Small intestine (tissue), 7 donors: ENCODE data around the gene CXCL3. TPM values are rescaled to one million over a fixed set of nuclear protein-coding genes. Genes with fewer than 3 reads are reported as not detected.

Experiments used
- DNase-seq, 2 donors: peaks; one replicate each; pipeline versions ENCODE4 v3.0.0 to v3.0.0-alpha.2; 2013
- FAIRE-seq: peaks from 2 replicates; lab custom pipeline; 2012; peaks lifted over from hg19 to GRCh38; lab: Jason Lieb, UNC
- H3K27ac ChIP-seq, 3 donors: one replicate each; pipeline ENCODE4 v1.5.1; 2013; ENCODE audit warnings: low read length in 2 of 3, mild to moderate bottlenecking in 2 of 3, control low read depth in 1 of 3, inconsistent platforms in 1 of 3, low read depth in 1 of 3, moderate library complexity in 1 of 3
- H3K27me3 ChIP-seq, 3 donors: one replicate each; pipeline ENCODE4 v1.6.1; 2013; ENCODE audit warnings: low read length in 3 of 3, inconsistent platforms in 1 of 3; ENCODE audit not compliant: control insufficient read depth in 3 of 3, insufficient read depth in 3 of 3
- H3K36me3 ChIP-seq, 3 donors: one replicate each; pipeline ENCODE4 v1.6.1; 2013; ENCODE audit warnings: low read length in 3 of 3, inconsistent platforms in 1 of 3, low read depth in 1 of 3, mild to moderate bottlenecking in 1 of 3, moderate library complexity in 1 of 3; ENCODE audit not compliant: control insufficient read depth in 3 of 3, insufficient read depth in 2 of 3
- H3K4me1 ChIP-seq, 3 donors: one replicate each; pipeline ENCODE4 v1.6.1; 2013; ENCODE audit warnings: low read length in 2 of 3, inconsistent platforms in 1 of 3, low read depth in 1 of 3, mild to moderate bottlenecking in 1 of 3, moderate library complexity in 1 of 3; ENCODE audit not compliant: control insufficient read depth in 3 of 3, insufficient read depth in 2 of 3
- H3K4me3 ChIP-seq, 3 donors: one replicate each; pipeline ENCODE4 v1.5.1; 2013; ENCODE audit warnings: low read length in 3 of 3, control low read depth in 1 of 3, inconsistent platforms in 1 of 3, low read depth in 1 of 3, mild to moderate bottlenecking in 1 of 3, moderate library complexity in 1 of 3
- H3K9me3 ChIP-seq, 2 donors: one replicate each; pipeline ENCODE4 v1.6.1; 2013; ENCODE audit warnings: low read depth in 1 of 2, low read length in 1 of 2; ENCODE audit not compliant: control insufficient read depth in 2 of 2, insufficient read depth in 1 of 2
- WGBS, 3 donors: extraction: QIAGEN DNeasy Blood & Tissue Kit; methylation state at CpG; one replicate each; pipeline ENCODE4 v1.1.7; 2013; 5-methylcytosine and 5-hydroxymethylcytosine counted together
- polyA plus RNA-seq, 4 donors: library from polyadenylated mRNA; stranded (reverse) in 3 of 4; unstranded in 1 of 4; fragments of 200-250 nt in 3 of 4; fragments of 120-200 nt in 1 of 4; gene quantifications; one replicate each; pipeline versions ENCODE4 v1.2.1 to v1.2.3, GENCODE V29; 2013
- donor health status: healthy with polysubstance abuse.
- donor health status: control.
- donor health status: control.
- donor health status: Bipolar disorder and iron deficiency.
- donor health status: healthy.

Gene CXCL3
- polyA plus RNA-seq, 4 donors, result 0.89 to 5.6 (median 4.9) TPM; not detected in 1

DNA sequence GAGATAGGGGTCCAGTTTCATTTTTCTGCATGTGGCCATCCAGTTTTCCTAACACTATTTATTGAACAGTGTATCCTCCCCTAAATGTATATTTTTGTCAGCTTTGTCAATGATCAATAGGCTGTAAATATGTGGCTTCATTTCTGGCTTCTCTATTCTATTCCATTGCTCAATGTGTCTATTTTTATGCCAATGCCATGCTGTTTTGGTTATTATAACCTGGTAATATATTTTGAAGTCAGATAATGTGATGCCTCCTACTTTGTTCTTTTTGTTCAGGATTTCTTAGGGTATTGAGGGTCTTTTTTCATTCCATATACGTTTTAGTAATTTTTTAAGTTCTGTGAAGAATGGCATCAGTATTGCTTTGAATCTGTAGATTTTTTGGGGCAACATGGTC, 8.7 kb upstream of the CXCL3 start:
- Histone ChIP-seq H3K27ac (no peak overlapping the region), H3K27me3 (no peaks in the 10 kb centered on the region), H3K4me3 (no peak overlapping the region), H3K4me1 (no peaks in the 10 kb centered on the region), H3K9me3 (no peaks in the 10 kb centered on the region), H3K36me3 (no peaks in the 10 kb centered on the region)
- WGBS, 3 donors, result 72 to 84% (median 80%) methylated on average over 1 of the region's 1 CpG
- no peak for FAIRE-seq
- DNase-seq, result no peak

DNA sequence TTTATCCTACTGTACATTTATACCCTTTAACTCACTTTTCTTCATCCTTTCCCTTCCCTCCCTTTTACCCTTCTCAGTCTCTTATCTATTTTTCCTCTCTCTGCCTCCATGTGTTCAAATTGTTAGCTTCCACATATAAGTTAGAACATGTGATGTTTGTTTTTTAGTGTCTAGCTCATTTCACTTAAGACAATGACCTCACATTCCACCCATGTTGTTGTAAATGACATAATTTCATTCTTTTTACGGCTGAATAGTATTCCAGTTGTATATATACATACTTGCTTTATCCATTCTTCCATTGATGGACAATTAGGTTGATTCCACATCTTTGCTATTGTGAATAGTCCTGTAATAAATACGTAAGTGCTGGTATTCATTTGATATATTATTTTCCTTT, 7.3 kb upstream of the CXCL3 start:
- Histone ChIP-seq H3K36me3 (no peaks in the 10 kb centered on the region), H3K27ac (no peak overlapping the region), H3K4me3 (no peak overlapping the region), H3K4me1 (no peaks in the 10 kb centered on the region), H3K27me3 (no peaks in the 10 kb centered on the region), H3K9me3 (no peaks in the 10 kb centered on the region)
- DNase-seq (no peak), FAIRE-seq (no peak)
- 86 to 99% (median 95%) methylated on average over 2 of the region's 2 CpGs for WGBS, 3 donors

DNA sequence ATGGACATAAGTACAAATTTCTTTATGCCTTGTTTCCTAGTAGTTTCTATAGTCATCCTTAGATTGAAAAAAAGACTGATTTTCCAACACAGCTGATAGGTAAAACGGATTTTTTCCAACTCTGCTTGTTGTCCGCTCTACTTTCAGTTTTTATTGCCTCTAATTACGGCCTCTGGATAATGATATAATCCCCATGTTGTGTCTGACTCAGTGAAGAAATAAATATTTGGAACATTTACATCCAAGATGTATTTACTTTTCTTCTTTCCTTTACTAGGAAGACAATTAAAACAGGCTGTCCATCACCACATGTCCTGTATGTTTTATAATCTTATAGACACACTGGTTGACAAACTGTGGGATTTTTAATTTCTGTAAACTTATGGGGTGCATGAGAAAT, 6.8 kb upstream of the CXCL3 start:
- Histone ChIP-seq H3K4me3 (no peak overlapping the region), H3K27me3 (no peaks in the 10 kb centered on the region), H3K4me1 (no peaks in the 10 kb centered on the region), H3K9me3 (no peaks in the 10 kb centered on the region), H3K27ac (no peak overlapping the region), H3K36me3 (no peaks in the 10 kb centered on the region)
- DNase-seq, result no peak
- 9 to 38% (median 36%) methylated on average over 3 of the region's 3 CpGs for WGBS, 3 donors
- no peak for FAIRE-seq

DNA sequence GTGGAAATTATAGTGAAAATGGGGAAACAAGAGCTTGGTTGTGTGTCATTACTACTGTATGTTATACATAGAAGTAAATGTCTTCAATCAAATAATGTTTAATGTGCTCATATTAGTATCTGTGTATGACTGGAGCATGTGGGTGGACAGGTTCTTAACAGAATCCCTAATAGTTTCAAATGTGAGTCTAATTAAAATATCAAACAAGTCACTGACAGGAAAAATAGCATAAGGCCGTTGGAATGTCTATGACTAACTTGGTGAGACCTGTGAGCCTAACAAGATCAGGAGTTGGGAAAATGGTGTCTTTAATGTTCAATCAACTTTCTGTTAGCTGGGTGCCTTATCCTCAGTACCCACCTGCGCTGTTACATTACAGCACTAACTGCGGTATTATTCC, 6.2 kb upstream of the CXCL3 start:
- no peak for FAIRE-seq
- no peak for DNase-seq

DNA sequence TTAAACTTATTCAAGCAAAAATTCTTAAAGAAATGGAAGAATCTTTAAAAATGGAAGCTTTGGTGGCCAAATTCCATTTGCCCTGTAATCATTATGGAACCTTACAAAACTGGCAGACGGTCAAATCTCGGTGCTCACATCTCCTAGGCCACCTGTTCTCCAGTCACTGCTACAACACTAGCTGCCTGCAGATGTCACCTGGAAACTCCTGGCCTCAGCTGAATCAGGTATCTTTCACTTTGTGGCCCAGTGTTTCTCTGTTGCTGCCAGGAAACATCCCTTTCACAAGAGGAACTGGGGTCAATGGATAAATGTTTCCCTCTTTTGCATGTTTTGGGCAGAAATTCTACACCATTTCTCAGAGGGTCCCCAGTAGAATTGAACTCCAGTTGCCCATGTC, 4.2 kb upstream of the CXCL3 start:
- H3K27ac ChIP-seq, result no peak overlapping the region
- H3K27me3 ChIP-seq, result no peaks in the 10 kb centered on the region
- no peak overlapping the region for H3K4me3 ChIP-seq
- FAIRE-seq (no peak), DNase-seq (peak; percentile 45 to 60)
- H3K9me3 ChIP-seq, result no peaks in the 10 kb centered on the region
- H3K36me3 ChIP-seq, result no peaks in the 10 kb centered on the region
- 7 to 54% (median 13%) methylated on average over 2 of the region's 2 CpGs for WGBS, 3 donors
- H3K4me1 ChIP-seq, result peaks cover 0 to 4% (median 0%) of the 10 kb centered on the region in 3 donors

More for the DNA sequence above, 6.2 kb upstream of the CXCL3 start:
- Histone ChIP-seq H3K27ac (no peak overlapping the region), H3K36me3 (no peaks in the 10 kb centered on the region), H3K4me1 (no peaks in the 10 kb centered on the region), H3K9me3 (no peaks in the 10 kb centered on the region), H3K4me3 (no peak overlapping the region), H3K27me3 (no peaks in the 10 kb centered on the region)
- 77 to 81% (median 80%) methylated on average over 3 of the region's 3 CpGs for WGBS, 3 donors

DNA sequence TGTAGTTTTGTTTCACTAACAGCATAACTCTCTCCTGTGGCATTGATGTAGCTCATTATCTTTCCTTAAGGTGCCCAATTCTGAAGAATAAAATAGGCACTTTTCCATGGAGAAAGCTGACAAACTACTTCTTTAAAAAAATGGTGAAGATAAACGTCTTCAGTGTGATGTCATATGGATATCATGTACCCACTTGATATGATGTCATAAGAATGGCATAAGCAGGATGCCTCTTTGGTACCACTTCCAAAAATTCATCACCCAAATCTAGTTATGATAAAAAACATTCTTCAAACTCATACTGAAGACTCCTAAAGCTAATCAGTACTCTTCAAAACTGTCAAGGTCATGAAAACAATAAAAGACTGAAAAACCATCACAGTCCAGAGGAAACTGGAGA, 2.9 kb upstream of the CXCL3 start:
- no peak overlapping the region for H3K27ac ChIP-seq
- no peak overlapping the region for H3K4me3 ChIP-seq
- DNase-seq (no peak), FAIRE-seq (no peak)
- peaks cover 0 to 10% (median 0%) of the 10 kb centered on the region in 3 donors for H3K4me1 ChIP-seq
- H3K36me3 ChIP-seq, result no peaks in the 10 kb centered on the region
- WGBS, 3 donors, result 38 to 48% (median 48%) methylated on average over 1 of the region's 1 CpG
- no peaks in the 10 kb centered on the region for H3K9me3 ChIP-seq
- no peaks in the 10 kb centered on the region for H3K27me3 ChIP-seq

DNA sequence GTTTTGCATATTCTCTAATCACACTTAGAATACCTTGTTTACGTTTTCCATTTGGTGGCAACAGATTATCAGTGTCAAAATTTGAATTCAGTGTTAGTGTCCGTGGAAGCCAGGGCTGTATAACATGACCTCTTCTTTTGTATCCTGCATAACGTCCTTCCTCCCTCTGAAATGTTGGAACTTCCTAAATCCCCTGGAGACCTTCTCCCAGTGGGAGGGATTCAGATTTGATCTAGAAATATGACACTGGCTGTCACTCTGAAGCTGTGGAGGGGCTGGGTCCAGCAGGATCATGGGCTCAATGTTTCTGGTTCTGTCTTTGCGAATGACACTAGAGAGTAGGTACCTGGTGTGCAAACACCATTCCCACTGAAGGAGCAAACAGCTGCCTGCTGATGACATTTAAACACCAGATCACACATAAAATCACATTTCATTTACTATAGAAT, 850 bp upstream of the CXCL3 start:
- DNase-seq (no peak), FAIRE-seq (no peak)

DNA sequence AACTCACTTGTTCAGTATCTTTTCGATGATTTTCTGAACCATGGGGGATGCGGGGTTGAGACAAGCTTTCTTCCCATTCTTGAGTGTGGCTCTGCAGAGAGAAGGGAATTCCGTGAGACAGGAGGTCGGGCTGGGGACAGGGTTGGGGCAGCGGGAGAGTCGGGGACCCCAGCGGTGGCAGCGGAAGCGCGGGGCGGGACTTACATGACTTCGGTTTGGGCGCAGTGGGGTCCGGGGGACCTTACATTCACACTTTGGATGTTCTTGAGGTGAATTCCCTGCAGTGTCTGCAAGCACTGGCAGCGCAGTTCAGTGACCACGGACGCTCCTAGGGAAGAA, 434 bp downstream of the CXCL3 start:
- DNase-seq (peak in 1 of 2 donors; percentile 64), FAIRE-seq (no peak)
- peaks cover 0 to 10% (median 0%) of the 10 kb centered on the region in 3 donors for H3K4me1 ChIP-seq
- H3K36me3 ChIP-seq, result no peaks in the 10 kb centered on the region
- H3K27ac ChIP-seq, result peak overlapping the region in 1 of 3 donors; percentile 85
- peak overlapping the region; percentile 52 to 94 (median 53) for H3K4me3 ChIP-seq
- no peaks in the 10 kb centered on the region for H3K9me3 ChIP-seq
- WGBS, 3 donors, result 3 to 4% (median 3%) methylated on average over 17 of the region's 17 CpGs
- H3K27me3 ChIP-seq, result no peaks in the 10 kb centered on the region

More for the DNA sequence above, 850 bp upstream of the CXCL3 start:
- Histone ChIP-seq H3K27ac (no peak overlapping the region), H3K4me3 (peak overlapping the region in 2 of 3 donors; percentile 53 to 94), H3K9me3 (no peaks in the 10 kb centered on the region), H3K4me1 (peaks cover 0 to 10% (median 0%) of the 10 kb centered on the region in 3 donors), H3K27me3 (no peaks in the 10 kb centered on the region), H3K36me3 (no peaks in the 10 kb centered on the region)
- 21 to 24% (median 23%) methylated on average over 4 of the region's 4 CpGs for WGBS, 3 donors
